H9 (cell line): ENCODE measurements around the gene TMEM26. TPM values are rescaled to one million over a fixed set of nuclear protein-coding genes. Genes with fewer than 3 reads are reported as not detected.

Experiments used
- DNase-seq: peaks from one replicate; pipeline ENCODE4 v3.0.0-alpha.2; 2017
- H2AFZ ChIP-seq: one replicate; pipeline ENCODE4 v1.6.1; 2013; ENCODE audit warnings: mild to moderate bottlenecking, low read length, control low read depth, moderate library complexity
- H2AK5ac ChIP-seq: 2 replicates; pipeline ENCODE4 v1.6.1; 2013; ENCODE audit warnings: low read length, control low read depth, mixed read lengths; ENCODE audit not compliant: insufficient read length
- H2BK120ac ChIP-seq: one replicate; pipeline ENCODE4 v1.6.1; 2013; ENCODE audit warnings: low read depth, mild to moderate bottlenecking, low read length, control low read depth, inconsistent platforms; ENCODE audit not compliant: poor library complexity, severe bottlenecking
- H2BK12ac ChIP-seq: 2 replicates; pipeline ENCODE4 v1.6.1; 2013; ENCODE audit warnings: low read length, control low read depth, mixed read lengths, low read depth; ENCODE audit not compliant: insufficient read length
- H2BK15ac ChIP-seq: 2 replicates; pipeline ENCODE4 v1.6.1; 2013; ENCODE audit warnings: low read depth, low read length, control low read depth
- H2BK20ac ChIP-seq: one replicate; pipeline ENCODE4 v1.6.1; 2013; ENCODE audit warnings: low read depth, mild to moderate bottlenecking, low read length, control low read depth, inconsistent platforms; ENCODE audit not compliant: poor library complexity, severe bottlenecking
- H2BK5ac ChIP-seq: 2 replicates; pipeline ENCODE4 v1.6.1; 2013; ENCODE audit warnings: low read length, control low read depth, mixed read lengths; ENCODE audit not compliant: insufficient read length
- H3K14ac ChIP-seq: 2 replicates; pipeline ENCODE4 v1.6.1; 2013; ENCODE audit warnings: low read length, control low read depth; ENCODE audit not compliant: insufficient read depth
- H3K18ac ChIP-seq: 2 replicates; pipeline ENCODE4 v1.6.1; 2013; ENCODE audit warnings: low read depth, mild to moderate bottlenecking, mixed read lengths, low read length, control low read depth; ENCODE audit not compliant: insufficient read length
- H3K23ac ChIP-seq: 2 replicates; pipeline ENCODE4 v1.6.1; 2013; ENCODE audit warnings: low read length, control low read depth, mixed read lengths, low read depth; ENCODE audit not compliant: insufficient read length
- H3K23me2 ChIP-seq: 2 replicates; pipeline ENCODE4 v1.6.1; 2013; ENCODE audit warnings: low read depth, mild to moderate bottlenecking, mixed read lengths, low read length, control low read depth; ENCODE audit not compliant: insufficient read length, poor library complexity, severe bottlenecking
- H3K27ac ChIP-seq: 2 replicates; pipeline ENCODE4 v1.5.1; 2013; ENCODE audit warnings: low read length, control low read depth, mixed read lengths, low read depth; ENCODE audit not compliant: insufficient read length
- H3K27me3 ChIP-seq: 2 replicates; pipeline ENCODE4 v1.6.1; 2013; ENCODE audit warnings: low read length, control low read depth, inconsistent platforms; ENCODE audit not compliant: insufficient read depth
- H3K4ac ChIP-seq: 2 replicates; pipeline ENCODE4 v1.6.1; 2013; ENCODE audit warnings: low read depth, mild to moderate bottlenecking, control low read depth, inconsistent platforms, low read length, moderate library complexity
- H3K4me1 ChIP-seq: 2 replicates; pipeline ENCODE4 v1.6.1; 2013; ENCODE audit warnings: low read length, control low read depth, inconsistent platforms; ENCODE audit not compliant: insufficient read depth
- H3K4me2 ChIP-seq: 2 replicates; pipeline ENCODE4 v1.6.1; 2013; ENCODE audit warnings: low read length, control low read depth, mixed read lengths; ENCODE audit not compliant: insufficient read length, insufficient read depth
- H3K56ac ChIP-seq: 2 replicates; pipeline ENCODE4 v1.6.1; 2013; ENCODE audit warnings: low read depth, mild to moderate bottlenecking, mixed read lengths, low read length, control low read depth; ENCODE audit not compliant: insufficient read length
- H3K79me1 ChIP-seq: 2 replicates; pipeline ENCODE4 v1.6.1; 2013; ENCODE audit warnings: low read depth, mild to moderate bottlenecking, moderate library complexity, low read length, control low read depth, inconsistent platforms; ENCODE audit not compliant: insufficient read depth, poor library complexity, severe bottlenecking
- H3K79me2 ChIP-seq: 2 replicates; pipeline ENCODE4 v1.6.1; 2013; ENCODE audit warnings: low read length, control low read depth, inconsistent platforms; ENCODE audit not compliant: insufficient read depth
- H3K9ac ChIP-seq: 2 replicates; pipeline ENCODE4 v1.6.1; 2013; ENCODE audit warnings: low read length, control low read depth, mixed read lengths; ENCODE audit not compliant: insufficient read length; ENCODE audit errors: extremely low read depth
- H3K9me3 ChIP-seq: one replicate; pipeline ENCODE4 v1.6.1; 2013; ENCODE audit warnings: low read depth, low read length, inconsistent platforms; ENCODE audit not compliant: control insufficient read depth
- H3T11ph ChIP-seq: one replicate; pipeline ENCODE4 v1.6.1; 2013; ENCODE audit warnings: mild to moderate bottlenecking, low read length, control low read depth, inconsistent platforms
- H4K20me1 ChIP-seq: one replicate; pipeline ENCODE4 v1.6.1; 2013; ENCODE audit not compliant: control insufficient read depth, insufficient read length, insufficient read depth
- H4K5ac ChIP-seq: 2 replicates; pipeline ENCODE4 v1.6.1; 2013; ENCODE audit warnings: low read depth, mild to moderate bottlenecking, mixed read lengths, low read length, control low read depth; ENCODE audit not compliant: insufficient read length
- H4K8ac ChIP-seq: replicated peaks from 2 replicates; pipeline ENCODE4 v1.6.1; 2013; ENCODE audit warnings: low read length, control low read depth, mixed read lengths, low read depth; ENCODE audit not compliant: insufficient read length
- H4K91ac ChIP-seq: 2 replicates; pipeline ENCODE4 v1.6.1; 2013; ENCODE audit warnings: low read depth, mild to moderate bottlenecking, moderate library complexity, mixed read lengths, low read length, control low read depth; ENCODE audit not compliant: insufficient read length
- H3K27ac Mint-ChIP-seq, 3 experiments: 2 replicates in 2 of 3; 3 replicates in 1 of 3; pipeline ENCODE4 v1.8.0; 2020 to 2021; ENCODE audit warnings: mixed read lengths in 3 of 3, mild to moderate bottlenecking in 1 of 3, moderate library complexity in 1 of 3
- H3K27me3 Mint-ChIP-seq: 2 replicates; pipeline ENCODE4 v1.8.0; 2021; ENCODE audit warnings: low read depth, mild to moderate bottlenecking, moderate library complexity, mixed read lengths
- H3K36me3 Mint-ChIP-seq, 3 experiments: 2 replicates in 2 of 3; 3 replicates in 1 of 3; pipeline ENCODE4 v1.8.0; 2020 to 2021; ENCODE audit warnings: low read depth in 3 of 3, mixed read lengths in 3 of 3; ENCODE audit not compliant: insufficient read depth in 1 of 3
- H3K4me1 Mint-ChIP-seq, 2 experiments: 2 replicates each; pipeline ENCODE4 v1.8.0; 2020; ENCODE audit warnings: mixed read lengths in 2 of 2
- H3K4me3 Mint-ChIP-seq, 2 experiments: 2 replicates in 1 of 2; 3 replicates in 1 of 2; pipeline ENCODE4 v1.8.0; 2020 to 2021; ENCODE audit warnings: mild to moderate bottlenecking in 2 of 2, mixed read lengths in 2 of 2, moderate library complexity in 1 of 2
- H3K9me3 Mint-ChIP-seq, 2 experiments: 2 replicates in 1 of 2; 3 replicates in 1 of 2; pipeline ENCODE4 v1.8.0; 2020; ENCODE audit warnings: mild to moderate bottlenecking in 2 of 2, mixed read lengths in 2 of 2, moderate library complexity in 1 of 2
- CTCF ChIP-seq: fragments of 200-600 bp; sonication (generic); conservative IDR thresholded peaks from 3 replicates; pipeline ENCODE4 v1.8.0; 2021; ENCODE audit warnings: antibody characterized with exemption, mild to moderate bottlenecking
- WGBS: extraction: QIAGEN DNeasy Blood & Tissue Kit; methylation state at CpG from one replicate; pipeline ENCODE4 v1.1.7; 2013; ENCODE audit warnings: missing lambda C conversion rate, low lambda C conversion rate, mixed read lengths; ENCODE audit not compliant: insufficient read length; ENCODE audit errors: extremely low coverage; 5-methylcytosine and 5-hydroxymethylcytosine counted together
- total RNA-seq: library from RNA; stranded (reverse); gene quantifications from 2 replicates; pipeline ENCODE4 v1.2.1, GENCODE V29; 2021

The TMEM26 gene
- total RNA-seq, 1 experiment from 2014 or later: 0.15 TPM

- Histone ChIP-seq H3K27ac (no peak overlapping the region), H2AFZ (no peak overlapping the region)
- peak overlapping the region in 1 of 2 experiments; percentile 92; a peak in 3 of 5 replicates for H3K4me3 Mint-ChIP-seq
These were observed 1.8 kb downstream of the TMEM26 start for GRCh38 chr10:61451357-61451756.

More at GRCh38 chr10:61451357-61451756, 1.8 kb downstream of the TMEM26 start:
- Histone ChIP-seq H3K23ac (no peak overlapping the region), H4K20me1 (no peaks in the 10 kb centered on the region), H3T11ph (no peak overlapping the region), H3K23me2 (peaks cover 14% of the 10 kb centered on the region), H4K8ac (no peak overlapping the region), H3K4me1 (no peaks in the 10 kb centered on the region), H3K56ac (no peak overlapping the region), H4K5ac (no peak overlapping the region), H3K4ac (no peak overlapping the region), H3K79me2 (no peaks in the 10 kb centered on the region), H2BK15ac (no peak overlapping the region), H2AK5ac (no peak overlapping the region), H3K9me3 (no peaks in the 10 kb centered on the region), H3K79me1 (no peaks in the 10 kb centered on the region), H3K27me3 (0 out of 2 replicates have a peak, but pooled peaks cover 4% of the 10 kb centered on the region), H2BK120ac (no peak overlapping the region), H3K14ac (no peak overlapping the region), H3K9ac (no peak overlapping the region), H2BK12ac (no peak overlapping the region), H4K91ac (no peak overlapping the region), H2BK5ac (no peak overlapping the region), H3K18ac (no peak overlapping the region), H2BK20ac (no peak overlapping the region), H3K4me2 (no peak overlapping the region)
- DNase-seq: no peak
- no peak for TF ChIP-seq CTCF
- Mint-ChIP-seq H3K27me3 (peaks cover 57% of the 10 kb centered on the region), H3K36me3 (peaks cover 0 to 2% (median 0%) of the 10 kb centered on the region in 3 experiments; a peak in 1 of 7 replicates), H3K27ac (no peak overlapping the region), H3K9me3 (no peaks in the 10 kb centered on the region), H3K4me1 (peaks cover 13 to 27% of the 10 kb centered on the region in 2 experiments)
- WGBS: no CpG with 5 or more reads among the region's 3 CpGs
